DND-41 (cell line): Measurements from ENCODE around the gene PNPLA2.

Experiments used
- EZH2 ChIP-seq: IDR thresholded peaks from 3 replicates; pipeline ENCODE4 v1.6.1; 2012; ENCODE audit warnings: borderline replicate concordance, low read depth, mild to moderate bottlenecking, moderate library complexity, low read length, inconsistent platforms; ENCODE audit not compliant: severe bottlenecking
- TF ChIP-seq, protein P1 (sequence below): IDR thresholded peaks from 2 replicates; pipeline ENCODE4 v1.5.1; 2012; ENCODE audit warnings: borderline replicate concordance, low read length, moderate library complexity, mild to moderate bottlenecking; ENCODE audit not compliant: poor library complexity, severe bottlenecking; ENCODE audit errors: extremely low read depth

DNA sequence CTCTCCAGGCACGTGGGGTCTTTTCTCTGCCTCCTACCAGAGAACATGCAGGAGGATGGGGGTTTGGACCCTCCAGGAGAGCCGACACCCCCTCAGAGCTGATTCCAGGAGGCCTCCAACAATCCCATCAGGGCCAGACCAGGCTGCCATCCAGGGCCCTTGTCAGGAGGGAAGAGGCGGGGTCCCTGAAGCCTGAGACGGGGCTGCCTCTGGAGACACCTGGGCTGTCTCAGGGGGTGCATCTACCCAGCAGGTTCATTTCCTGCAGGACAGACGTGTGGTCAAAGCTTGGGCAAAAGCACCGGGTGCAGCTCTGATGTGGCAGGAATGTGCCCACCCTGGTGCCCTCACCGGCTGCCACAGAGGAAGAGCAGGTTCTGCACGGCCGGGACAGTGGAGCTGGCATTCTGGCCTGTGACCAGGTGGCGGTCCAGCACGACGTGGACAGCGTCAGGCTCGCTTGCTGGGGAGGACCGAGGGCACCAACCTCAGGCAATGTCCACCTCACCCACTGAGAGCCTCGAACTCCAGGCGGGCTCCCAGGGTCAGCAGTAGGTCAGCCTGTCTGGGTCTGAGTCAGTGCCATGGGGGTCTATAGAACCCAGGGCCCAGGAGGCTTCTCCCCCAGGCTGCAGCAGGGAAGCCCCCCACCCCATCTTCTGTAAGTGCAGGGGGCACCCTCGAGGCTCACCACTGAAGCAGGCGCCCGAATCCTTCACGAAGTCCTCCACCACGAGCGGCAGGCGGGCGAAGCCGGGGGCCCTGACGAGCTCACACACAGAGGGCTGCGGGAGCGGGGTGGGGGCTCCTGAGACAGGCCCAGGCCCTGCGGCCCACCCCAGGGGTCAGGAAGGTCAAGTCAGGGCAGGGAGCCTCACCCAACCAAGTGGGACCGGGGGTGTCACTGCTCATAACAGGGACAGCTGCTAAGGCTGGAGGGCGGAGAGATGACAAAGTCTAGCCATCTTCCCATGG, 47.8 kb upstream of the PNPLA2 start:
- TF ChIP-seq, protein P1, sequence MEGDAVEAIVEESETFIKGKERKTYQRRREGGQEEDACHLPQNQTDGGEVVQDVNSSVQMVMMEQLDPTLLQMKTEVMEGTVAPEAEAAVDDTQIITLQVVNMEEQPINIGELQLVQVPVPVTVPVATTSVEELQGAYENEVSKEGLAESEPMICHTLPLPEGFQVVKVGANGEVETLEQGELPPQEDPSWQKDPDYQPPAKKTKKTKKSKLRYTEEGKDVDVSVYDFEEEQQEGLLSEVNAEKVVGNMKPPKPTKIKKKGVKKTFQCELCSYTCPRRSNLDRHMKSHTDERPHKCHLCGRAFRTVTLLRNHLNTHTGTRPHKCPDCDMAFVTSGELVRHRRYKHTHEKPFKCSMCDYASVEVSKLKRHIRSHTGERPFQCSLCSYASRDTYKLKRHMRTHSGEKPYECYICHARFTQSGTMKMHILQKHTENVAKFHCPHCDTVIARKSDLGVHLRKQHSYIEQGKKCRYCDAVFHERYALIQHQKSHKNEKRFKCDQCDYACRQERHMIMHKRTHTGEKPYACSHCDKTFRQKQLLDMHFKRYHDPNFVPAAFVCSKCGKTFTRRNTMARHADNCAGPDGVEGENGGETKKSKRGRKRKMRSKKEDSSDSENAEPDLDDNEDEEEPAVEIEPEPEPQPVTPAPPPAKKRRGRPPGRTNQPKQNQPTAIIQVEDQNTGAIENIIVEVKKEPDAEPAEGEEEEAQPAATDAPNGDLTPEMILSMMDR = no peak
- no peak for TF ChIP-seq EZH2
